Islet of Langerhans (tissue), 1 donor: ENCODE measurements around the gene CARD6.
"Not testable (repeated sequence)": the region's sequence is repeated elsewhere in the genome, so short reads cannot be mapped to it uniquely, and the experiment has no call there.

Source experiments
- FAIRE-seq: peaks from one replicate; lab custom pipeline; 2011; peaks lifted over from hg19 to GRCh38; lab: Jason Lieb, UNC

The CARD6 gene

GRCh38 chr5:40875958-40876357 lies 34.8 kb downstream of the CARD6 start:
- no peak for FAIRE-seq

DNA sequence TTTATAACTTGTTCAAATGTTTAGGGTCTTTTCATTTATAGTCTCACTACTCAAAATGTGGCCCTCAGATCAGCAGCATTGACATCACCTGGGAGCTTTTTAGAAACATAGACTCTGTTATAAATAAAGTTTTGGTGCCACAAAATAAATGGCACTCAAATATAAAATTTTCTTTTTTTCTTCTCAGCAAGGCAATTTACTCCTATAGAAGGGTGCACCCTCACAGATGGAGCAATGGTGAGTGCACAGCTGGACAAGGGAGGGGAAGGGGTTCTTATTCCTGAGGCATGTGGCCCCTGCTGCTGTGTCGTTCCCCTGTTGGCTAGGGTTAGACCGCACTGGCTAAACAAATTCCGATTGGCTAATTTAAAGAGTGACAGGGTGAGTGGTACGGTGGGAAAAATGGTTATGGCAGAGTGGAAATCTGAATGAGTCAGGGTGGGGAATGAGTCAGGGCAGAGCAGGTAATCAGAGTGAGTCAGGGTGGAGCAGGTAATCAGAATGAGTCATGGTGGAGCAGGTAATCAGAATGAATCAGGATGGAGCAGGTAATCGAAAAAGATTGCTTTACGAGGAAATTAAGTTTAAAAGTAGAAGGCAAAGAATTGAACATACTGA lies 36.3 kb downstream of the CARD6 start:
- no peak for FAIRE-seq

- FAIRE-seq, result peak; percentile 98
Observed at GRCh38 chr5:40879163-40879942, 38.2 kb downstream of the CARD6 start.

DNA sequence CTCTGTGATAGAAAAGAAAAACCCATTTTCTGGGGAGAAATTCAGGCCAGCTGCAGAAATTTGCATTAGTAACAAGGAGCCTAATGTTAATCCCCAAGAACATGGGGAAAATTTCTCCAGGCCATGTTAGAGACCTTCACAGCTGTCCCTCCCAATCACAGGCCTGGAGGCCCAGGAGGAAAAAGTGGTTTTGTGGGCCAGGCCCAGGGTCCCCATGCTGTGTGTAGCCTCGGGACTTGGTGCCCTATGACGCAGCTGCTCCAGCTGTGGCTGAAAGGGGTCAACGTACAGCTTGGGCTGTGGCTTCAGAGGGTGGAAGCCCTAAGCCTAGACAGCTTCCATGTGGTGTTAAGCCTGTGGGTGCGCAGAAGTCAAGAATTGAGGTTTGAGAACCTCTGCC lies 41.1 kb downstream of the CARD6 start:
- FAIRE-seq, result no peak

- FAIRE-seq, result not testable (repeated sequence)
Observed at GRCh38 chr5:40883051-40883450, 41.9 kb downstream of the CARD6 start.

DNA sequence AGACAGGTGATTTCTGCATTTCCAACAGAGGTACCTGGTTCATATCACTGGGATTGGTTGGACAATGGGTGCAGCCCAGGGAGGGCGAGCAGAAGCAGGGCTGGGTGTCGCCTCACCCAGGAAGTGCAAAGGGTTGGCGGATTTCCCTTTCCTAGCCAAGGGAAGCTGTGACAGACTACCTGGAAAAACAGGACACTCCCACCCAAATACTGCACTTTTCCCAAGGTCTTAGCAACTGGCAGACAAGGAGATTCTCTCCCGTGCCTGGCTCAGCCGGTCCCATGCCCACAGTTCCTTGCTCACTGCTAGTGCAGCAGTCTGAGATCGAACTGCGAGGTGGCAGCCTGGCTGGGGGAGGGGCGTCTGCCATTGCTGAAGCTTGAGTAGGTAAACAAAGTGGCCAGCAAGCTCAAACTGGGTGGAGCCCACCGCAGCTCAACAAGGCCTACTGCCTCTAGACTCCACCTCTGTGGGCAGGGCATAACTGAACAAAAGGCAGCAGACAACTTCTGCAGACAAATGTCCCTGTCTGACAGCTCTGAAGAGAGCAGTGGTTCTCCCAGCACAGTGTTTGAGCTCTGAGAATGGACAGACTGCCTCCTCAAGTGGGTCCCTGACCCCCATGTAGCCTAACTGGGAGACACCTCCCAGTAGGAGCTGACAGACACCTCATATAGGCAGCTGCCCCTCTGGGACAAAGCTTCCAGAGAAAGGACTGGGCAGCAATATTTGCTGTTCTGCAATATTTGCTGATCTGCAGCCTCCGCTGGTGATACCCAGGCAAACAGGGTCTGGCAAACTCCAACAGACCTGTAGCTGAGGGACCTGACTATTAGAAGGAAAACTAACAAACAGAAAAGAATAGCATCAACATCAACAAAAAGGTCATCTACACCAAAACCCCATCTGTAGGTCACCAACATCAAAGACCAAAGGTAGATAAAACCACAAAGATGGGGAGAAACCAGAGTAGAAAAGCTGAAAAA lies 54.6 kb downstream of the CARD6 start:
- FAIRE-seq, result not testable (repeated sequence)

- peak; percentile 96 for FAIRE-seq
Observed at GRCh38 chr5:40904205-40904993, 63.2 kb downstream of the CARD6 start.

- no peak for FAIRE-seq
Observed at GRCh38 chr5:40904994-40905306, 63.8 kb downstream of the CARD6 start.

GRCh38 chr5:40906351-40906751 lies 65.2 kb downstream of the CARD6 start:
- FAIRE-seq, result peak; percentile 61

- FAIRE-seq, result no peak
Observed at GRCh38 chr5:40909264-40909663, 68.1 kb downstream of the CARD6 start, which contains the start of gene C7. Gene C7, plus strand, starts transcription at chr5:40909497. Its CDS starts 114 bp downstream, at chr5:40909611.

GRCh38 chr5:40909723-40910122 lies 68.6 kb downstream of the CARD6 start:
- no peak for FAIRE-seq
